ENCODE results near the gene NLGN1. TPM values are rescaled to one million over a fixed set of nuclear protein-coding genes. Genes with fewer than 3 reads are reported as not detected.

NLGN1 gene
- total and polyA plus RNA-seq, 9 of the 15 experiments (the other 6 are each of a cell fraction or from before 2014, with no cell fraction given) = under 0.01 to 0.01 TPM; not detected in 7

- ChIA-PET CTCF (ENCODE audit: low intra/inter-chr PET ratio) (no interaction called here), POLR2A (interaction anchor here (0.6 kb wide), 1 partner anchor 172 kb away, joined by 3 read pairs; no protein-coding TSS in a partner anchor)
- no peak for TF ChIP-seq GATA2 (CRISPR knock-in tag; IDR thresholded peaks at IDR 0.05)
- no peak for TF ChIP-seq HSF4 (CRISPR knock-in tag; IDR thresholded peaks at IDR 0.05; ENCODE audit: borderline replicate concordance)
- no peak for TF ChIP-seq POLR2AphosphoS5 (IDR thresholded peaks at IDR 0.05; ENCODE audit: control insufficient read depth, insufficient read depth, low read depth, low read length)
- no peak for TF ChIP-seq BRD9 (IDR thresholded peaks at IDR 0.05; ENCODE audit: low read depth, partially characterized antibody)
- no peak for TF ChIP-seq CAMTA2 (CRISPR knock-in tag; conservative IDR thresholded peaks at IDR 0.05)
- Histone ChIP-seq H3K9me3 (replicated peaks; ENCODE audit: control insufficient read depth, insufficient read depth, low read depth, low read length) (no peaks in the 10 kb centered on the region; the same call in 1 of the 2 replicates), H2AFZ (ENCODE audit: low read depth, low read length) (no peak overlapping the region), H3K4me3 (no peak overlapping the region), H3K4me2 (ENCODE audit: insufficient read depth, low read length) (no peak overlapping the region), H3K9me1 (ENCODE audit: control insufficient read depth, insufficient read depth, low read length) (no peaks in the 10 kb centered on the region), H4K20me1 (replicated peaks; ENCODE audit: control insufficient read depth, insufficient read depth, low read length) (no peaks in the 10 kb centered on the region), H3K36me3 (ENCODE audit: control insufficient read depth, insufficient read depth, low read length) (no peaks in the 10 kb centered on the region), H3K79me2 (ENCODE audit: control insufficient read depth, insufficient read depth, low read length) (no peaks in the 10 kb centered on the region), H3K9ac (ENCODE audit: insufficient read depth in 1 of 2, low read depth in 2 of 2, low read length in 2 of 2) (no peak overlapping the region), H3K27me3 (ENCODE audit: control insufficient read depth in 2 of 2, insufficient read depth in 2 of 2, low read length in 2 of 2) (no peaks in the 10 kb centered on the region), H3K27ac (ENCODE audit: extremely low read depth, low read depth, low read length) (no peak overlapping the region), H3K4me1 (replicated peaks in 1 of 2; ENCODE audit: control insufficient read depth in 2 of 2, insufficient read depth in 2 of 2, low read length in 2 of 2) (no peaks in the 10 kb centered on the region)
- ATAC-seq (no peak), DNase-seq (ENCODE audit: extremely low read depth in 1 of 4, low spot score in 3 of 4) (no peak), FAIRE-seq (no peak)
- intact Hi-C loops (cut with micrococcal nuclease) = no loop called here
- no TSS peak for BruUV-seq (replicated peaks)
- in situ Hi-C loops (cut with MboI) = no loop called here
These were observed 490.3 kb downstream of the NLGN1 start for GRCh38 chr3:173887888-173888287.

GRCh38 chr3:173889596-173889995, 492.1 kb downstream of the NLGN1 start:
- Histone ChIP-seq H3K4me3 (no peak overlapping the region), H3K4me1 (replicated peaks in 1 of 2; ENCODE audit: control insufficient read depth in 2 of 2, insufficient read depth in 2 of 2, low read length in 2 of 2) (no peaks in the 10 kb centered on the region), H3K9ac (ENCODE audit: insufficient read depth in 1 of 2, low read depth in 2 of 2, low read length in 2 of 2) (no peak overlapping the region), H3K27ac (ENCODE audit: extremely low read depth, low read depth, low read length) (no peak overlapping the region), H3K9me3 (replicated peaks; ENCODE audit: control insufficient read depth, insufficient read depth, low read depth, low read length) (no peaks in the 10 kb centered on the region; the same call in 1 of the 2 replicates), H3K9me1 (ENCODE audit: control insufficient read depth, insufficient read depth, low read length) (no peaks in the 10 kb centered on the region), H3K36me3 (ENCODE audit: control insufficient read depth, insufficient read depth, low read length) (no peaks in the 10 kb centered on the region), H3K79me2 (ENCODE audit: control insufficient read depth, insufficient read depth, low read length) (no peaks in the 10 kb centered on the region), H4K20me1 (replicated peaks; ENCODE audit: control insufficient read depth, insufficient read depth, low read length) (no peaks in the 10 kb centered on the region), H3K4me2 (ENCODE audit: insufficient read depth, low read length) (no peak overlapping the region), H3K27me3 (ENCODE audit: control insufficient read depth in 2 of 2, insufficient read depth in 2 of 2, low read length in 2 of 2) (no peaks in the 10 kb centered on the region), H2AFZ (ENCODE audit: low read depth, low read length) (no peak overlapping the region)
- POLR2A ChIA-PET = no interaction called here
- 0% methylated on average over 4 of the region's 4 CpGs for WGBS (ENCODE audit: insufficient coverage, low coverage, missing lambda C conversion rate)
- ATAC-seq (no peak), FAIRE-seq (no peak), DNase-seq (ENCODE audit: extremely low read depth in 1 of 4, low spot score in 3 of 4) (no peak)
- TF ChIP-seq NCOA4 (IDR thresholded peaks at IDR 0.05; ENCODE audit: partially characterized antibody) = no peak
- TF ChIP-seq HNRNPH1 (optimal IDR thresholded peaks at IDR 0.05; ENCODE audit: low read depth, low read length) = no peak
- no peak for TF ChIP-seq ZC3H11A (IDR thresholded peaks at IDR 0.05; ENCODE audit: low read depth, low read length)
- no TSS peak for BruUV-seq (replicated peaks)
- intact Hi-C loops (cut with micrococcal nuclease) (no loop called here), in situ Hi-C loops (cut with MboI) (no loop called here)
- CTCF ChIA-PET (ENCODE audit: low intra/inter-chr PET ratio) = no interaction called here
